ACC112 (cell line): ENCODE data around the gene FBP2.

Experiments used
- H2AFZ ChIP-seq: fragments of 200-600 bp; sonication (generic); one replicate; pipeline ENCODE4 v1.6.0; 2017; ENCODE audit warnings: antibody characterized with exemption, low read length; ENCODE audit not compliant: unreplicated experiment
- H3K27ac ChIP-seq: fragments of 200-600 bp; sonication (generic); 2 replicates; pipeline ENCODE4 v1.5.1; 2014; ENCODE audit warnings: low read depth, mild to moderate bottlenecking, antibody characterized with exemption, low read length, moderate library complexity
- H3K27me3 ChIP-seq: fragments of 200-600 bp; sonication (generic); 2 replicates; pipeline ENCODE4 v1.6.1; 2014; ENCODE audit warnings: mild to moderate bottlenecking, antibody characterized with exemption, low read length, moderate library complexity, mixed read lengths; ENCODE audit not compliant: insufficient read depth
- H3K36me3 ChIP-seq: fragments of 200-600 bp; sonication (generic); 2 replicates; pipeline ENCODE4 v1.6.1; 2016; ENCODE audit warnings: mild to moderate bottlenecking, antibody characterized with exemption, low read length, moderate library complexity, mixed read lengths; ENCODE audit not compliant: insufficient read depth
- H3K4me1 ChIP-seq: fragments of 200-600 bp; sonication (generic); one replicate; pipeline ENCODE4 v1.6.1; 2016; ENCODE audit warnings: low read length, mixed read lengths; ENCODE audit not compliant: insufficient read depth, unreplicated experiment, control insufficient read depth
- H3K4me3 ChIP-seq: fragments of 200-600 bp; sonication (generic); 2 replicates; pipeline ENCODE4 v1.5.1; 2014; ENCODE audit warnings: mild to moderate bottlenecking, low read depth, low read length
- H3K79me2 ChIP-seq: fragments of 200-600 bp; sonication (generic); one replicate; pipeline ENCODE4 v1.6.0; 2016; ENCODE audit warnings: low read length; ENCODE audit not compliant: control insufficient read depth, unreplicated experiment, insufficient read depth

The FBP2 gene

GRCh38 chr9:94534901-94535300, 58.7 kb downstream of the FBP2 start:
- H2AFZ ChIP-seq, result no peak overlapping the region
- H3K4me1 ChIP-seq, result no peaks in the 10 kb centered on the region
- H3K27ac ChIP-seq, result no peak overlapping the region
- no peak overlapping the region for H3K4me3 ChIP-seq
- H3K79me2 ChIP-seq, result no peaks in the 10 kb centered on the region
- H3K27me3 ChIP-seq, result no peaks in the 10 kb centered on the region
- no peaks in the 10 kb centered on the region for H3K36me3 ChIP-seq

- Histone ChIP-seq H3K4me1 (no peaks in the 10 kb centered on the region), H2AFZ (no peak overlapping the region), H3K36me3 (no peaks in the 10 kb centered on the region), H3K27me3 (no peaks in the 10 kb centered on the region), H3K4me3 (no peak overlapping the region), H3K79me2 (no peaks in the 10 kb centered on the region), H3K27ac (no peak overlapping the region)
Observed at GRCh38 chr9:94533601-94534000, 60.0 kb downstream of the FBP2 start.

- no peaks in the 10 kb centered on the region for H3K79me2 ChIP-seq
- no peaks in the 10 kb centered on the region for H3K4me1 ChIP-seq
- H2AFZ ChIP-seq, result no peak overlapping the region
- H3K36me3 ChIP-seq, result no peaks in the 10 kb centered on the region
- no peak overlapping the region for H3K27ac ChIP-seq
- H3K27me3 ChIP-seq, result no peaks in the 10 kb centered on the region
- H3K4me3 ChIP-seq, result no peak overlapping the region
Observed at GRCh38 chr9:94533155-94533554, 60.5 kb downstream of the FBP2 start.

- no peaks in the 10 kb centered on the region for H3K4me1 ChIP-seq
- H3K4me3 ChIP-seq, result no peak overlapping the region
- no peaks in the 10 kb centered on the region for H3K79me2 ChIP-seq
- H2AFZ ChIP-seq, result no peak overlapping the region
- H3K27ac ChIP-seq, result no peak overlapping the region
- no peaks in the 10 kb centered on the region for H3K36me3 ChIP-seq
- H3K27me3 ChIP-seq, result no peaks in the 10 kb centered on the region; the same call in 1 of the 2 replicates
Observed at GRCh38 chr9:94528886-94529285, 64.7 kb downstream of the FBP2 start.

- H3K4me1 ChIP-seq, result no peaks in the 10 kb centered on the region
- H3K27me3 ChIP-seq, result no peaks in the 10 kb centered on the region; the same call in 1 of the 2 replicates
- no peak overlapping the region for H2AFZ ChIP-seq
- H3K27ac ChIP-seq, result no peak overlapping the region
- H3K79me2 ChIP-seq, result no peaks in the 10 kb centered on the region
- H3K36me3 ChIP-seq, result no peaks in the 10 kb centered on the region
- no peak overlapping the region for H3K4me3 ChIP-seq
Observed at GRCh38 chr9:94526951-94527350, 66.7 kb downstream of the FBP2 start.

- H3K27me3 ChIP-seq, result no peaks in the 10 kb centered on the region; the same call in 1 of the 2 replicates
- H3K4me3 ChIP-seq, result no peak overlapping the region
- H3K27ac ChIP-seq, result no peak overlapping the region
- H2AFZ ChIP-seq, result no peak overlapping the region
- H3K4me1 ChIP-seq, result no peaks in the 10 kb centered on the region
- H3K79me2 ChIP-seq, result no peaks in the 10 kb centered on the region
- H3K36me3 ChIP-seq, result no peaks in the 10 kb centered on the region
Observed at GRCh38 chr9:94526271-94526670, 67.4 kb downstream of the FBP2 start.

- Histone ChIP-seq H3K79me2 (no peaks in the 10 kb centered on the region), H3K36me3 (no peaks in the 10 kb centered on the region), H3K27ac (no peak overlapping the region), H3K4me1 (no peaks in the 10 kb centered on the region), H3K27me3 (peaks cover 2% of the 10 kb centered on the region), H3K4me3 (no peak overlapping the region), H2AFZ (no peak overlapping the region)
Observed at GRCh38 chr9:94525396-94526035, 68.1 kb downstream of the FBP2 start.

GRCh38 chr9:94517254-94517653, 76.4 kb downstream of the FBP2 start:
- no peaks in the 10 kb centered on the region for H3K4me1 ChIP-seq
- no peak overlapping the region for H2AFZ ChIP-seq
- no peak overlapping the region for H3K4me3 ChIP-seq
- no peak overlapping the region for H3K27ac ChIP-seq
- peaks cover 5% of the 10 kb centered on the region; the same call in 1 of the 2 replicates for H3K27me3 ChIP-seq
- H3K36me3 ChIP-seq, result no peaks in the 10 kb centered on the region
- no peaks in the 10 kb centered on the region for H3K79me2 ChIP-seq

- no peaks in the 10 kb centered on the region for H3K27me3 ChIP-seq
- H3K27ac ChIP-seq, result no peak overlapping the region
- no peak overlapping the region for H2AFZ ChIP-seq
- H3K36me3 ChIP-seq, result no peaks in the 10 kb centered on the region
- H3K79me2 ChIP-seq, result no peaks in the 10 kb centered on the region
- peaks cover 5% of the 10 kb centered on the region for H3K4me1 ChIP-seq
- no peak overlapping the region for H3K4me3 ChIP-seq
Observed at GRCh38 chr9:94514722-94515121, 78.9 kb downstream of the FBP2 start.

GRCh38 chr9:94511955-94512265, 81.7 kb downstream of the FBP2 start:
- Histone ChIP-seq H3K27ac (no peak overlapping the region), H3K36me3 (no peaks in the 10 kb centered on the region), H3K79me2 (no peaks in the 10 kb centered on the region), H3K27me3 (peaks cover 6% of the 10 kb centered on the region; the same call in 1 of the 2 replicates), H3K4me1 (peaks cover 5% of the 10 kb centered on the region), H2AFZ (no peak overlapping the region), H3K4me3 (no peak overlapping the region)

GRCh38 chr9:94511134-94511954, 82.3 kb downstream of the FBP2 start:
- no peaks in the 10 kb centered on the region for H3K79me2 ChIP-seq
- H3K27me3 ChIP-seq, result peaks cover 6% of the 10 kb centered on the region; the same call in 1 of the 2 replicates
- no peak overlapping the region for H3K4me3 ChIP-seq
- no peak overlapping the region for H3K27ac ChIP-seq
- H2AFZ ChIP-seq, result no peak overlapping the region
- no peaks in the 10 kb centered on the region for H3K36me3 ChIP-seq
- peaks cover 5% of the 10 kb centered on the region for H3K4me1 ChIP-seq
